GM19193 (cell line): ENCODE measurements around the gene TRPT1.

Experiments
- POLR2A ChIP-seq: IDR thresholded peaks from 4 replicates; pipeline ENCODE4 v1.6.1; 2011; ENCODE audit not compliant: insufficient read depth, insufficient read length; ENCODE audit errors: extremely low read depth

The TRPT1 gene

GRCh38 chr11:64241491-64242374, 15.7 kb upstream of the TRPT1 start:
- peak; percentile 45 for TF ChIP-seq POLR2A

- TF ChIP-seq POLR2A = no peak
These were observed 15.2 kb upstream of the TRPT1 start for GRCh38 chr11:64241241-64241490.

GRCh38 chr11:64240435-64241240, 14.7 kb upstream of the TRPT1 start, which contains the start of gene FKBP2:
TSS of gene FKBP2 (plus strand) at chr11:64241095. CDS start at chr11:64242388, 1,293 bp downstream.
- peak; percentile 96 for TF ChIP-seq POLR2A

GRCh38 chr11:64239662-64240434, 13.9 kb upstream of the TRPT1 start:
- no peak for TF ChIP-seq POLR2A

GRCh38 chr11:64238999-64239398, 13.0 kb upstream of the TRPT1 start:
- no peak for TF ChIP-seq POLR2A

GRCh38 chr11:64238076-64238475, 12.1 kb upstream of the TRPT1 start:
- no peak for TF ChIP-seq POLR2A

GRCh38 chr11:64237484-64237951, 11.5 kb upstream of the TRPT1 start:
- TF ChIP-seq POLR2A = no peak

GRCh38 chr11:64235437-64236161, 9.6 kb upstream of the TRPT1 start:
- TF ChIP-seq POLR2A = no peak

- no peak for TF ChIP-seq POLR2A
These were observed 8.8 kb upstream of the TRPT1 start for GRCh38 chr11:64234647-64235379.

- no peak for TF ChIP-seq POLR2A
These were observed 8.1 kb upstream of the TRPT1 start, which contains the start of gene VEGFB for GRCh38 chr11:64233913-64234586. TSS of gene VEGFB (plus strand) at chr11:64234584. CDS start at chr11:64234834, 250 bp downstream.

- no peak for TF ChIP-seq POLR2A
These were observed 7.0 kb upstream of the TRPT1 start for GRCh38 chr11:64232967-64233315.

GRCh38 chr11:64232182-64232966, 6.4 kb upstream of the TRPT1 start:
- TF ChIP-seq POLR2A = no peak

GRCh38 chr11:64231546-64231945, 5.6 kb upstream of the TRPT1 start:
- no peak for TF ChIP-seq POLR2A

GRCh38 chr11:64230985-64231365, 5.0 kb upstream of the TRPT1 start:
- no peak for TF ChIP-seq POLR2A
